Right lobe of liver (tissue), 6 donors: ENCODE measurements around the gene NALF2. TPM values are rescaled to one million over a fixed set of nuclear protein-coding genes. Genes with fewer than 3 reads are reported as not detected.
A peak's percentile ranks its signal among the peaks of the same experiment; 100 is the strongest.

Experiments used
- ATAC-seq, 4 donors: fragments of 200-7000 bp; cut with Tn5 transposase; one replicate each; pipeline ENCODE4 v1.9.1; 2020; ENCODE audit warnings: mild to moderate bottlenecking in 4 of 4, moderate library complexity in 4 of 4
- DNase-seq, 3 donors: peaks; one replicate each; pipeline ENCODE4 v3.0.0-alpha.2; 2020
- H3K27ac ChIP-seq, 3 donors: fragments of 200-600 bp; one replicate each; pipeline ENCODE4 v1.8.0; 2022
- H3K27me3 ChIP-seq, 2 donors: fragments of 200-600 bp; one replicate each; pipeline ENCODE4 v1.8.0; 2022
- H3K36me3 ChIP-seq, 4 donors: fragments of 200-600 bp; sonication (generic) in 1 of 4; one replicate each; pipeline versions ENCODE4 v1.5.1 to v1.8.0; 2017 to 2022; ENCODE audit warnings: control low read depth in 1 of 4
- H3K4me1 ChIP-seq, 4 donors: fragments of 200-600 bp; sonication (generic) in 1 of 4; one replicate each; pipeline versions ENCODE4 v1.5.1 to v1.8.0; 2017 to 2022; ENCODE audit warnings: control low read depth in 1 of 4
- H3K4me3 ChIP-seq, 3 donors: fragments of 200-600 bp; one replicate each; pipeline ENCODE4 v1.8.0; 2022
- H3K9me3 ChIP-seq, 4 donors: fragments of 200-600 bp; sonication (generic) in 1 of 4; one replicate each; pipeline versions ENCODE4 v1.5.1 to v1.8.0; 2017 to 2022; ENCODE audit warnings: control low read depth in 1 of 4
- CTCF ChIP-seq, 4 donors: fragments of 200-600 bp in 3 of 4; fragments of 450-650 bp in 1 of 4; IDR thresholded peaks; one replicate each; pipeline versions ENCODE4 v1.5.1 to v1.8.0; 2016 to 2022; ENCODE audit warnings: antibody characterized with exemption in 4 of 4, mild to moderate bottlenecking in 2 of 4
- POLR2A ChIP-seq: fragments of 450-650 bp; IDR thresholded peaks from one replicate; pipeline ENCODE4 v1.6.1; 2017; ENCODE audit warnings: antibody characterized with exemption, mild to moderate bottlenecking
- WGBS: methylation state at CpG from one replicate; pipeline ENCODE4 v1.1.6; 2018; ENCODE audit warnings: low coverage, low lambda C conversion rate; ENCODE audit not compliant: insufficient coverage; ENCODE audit errors: missing lambda C conversion rate; 5-methylcytosine and 5-hydroxymethylcytosine counted together
- intact Hi-C, 2 donors: fragments of 100-400 bp; cut with DNase I; formaldehyde crosslinking; loops; one replicate each; pipeline versions ENCODE4 v1.11.2 to v1.14.1; 2022
- total RNA-seq, 6 experiments: library from RNA; depleted of rRNA in 2 of 6; stranded (reverse); fragments of >200 nt in 2 of 6; fragmentation: NEBNext Ultra II Directional in 3 of 6; extraction: Animal tissue kit (Norgen Biotek cat#: 25700) in 3 of 6; gene quantifications; one replicate each; pipeline versions ENCODE4 v1.1.0 to v1.2.4, GENCODE V29; 2016 to 2023
- donor health status: DM: no; HTN: yes; CAD: no.
- donor health status: DM: no; HTN: no; CAD: no.
- donor health status: DM: no; HTN: no; CAD: no.
- donor health status: DM: no; HTN: yes; CAD: no.
- donor health status: DM: no; HTN: yes; CAD: no.

The NALF2 gene
- total RNA-seq, 6 experiments from 2014 or later = 0.13 to 0.40 (median 0.20) TPM

- ATAC-seq (no peak), DNase-seq (no peak)
- Histone ChIP-seq H3K9me3 (no peaks in the 10 kb centered on the region), H3K27me3 (no peaks in the 10 kb centered on the region), H3K27ac (no peak overlapping the region), H3K4me3 (peak overlapping the region; percentile 36 to 53 (median 43)), H3K4me1 (no peaks in the 10 kb centered on the region), H3K36me3 (no peaks in the 10 kb centered on the region)
- intact Hi-C loops = no loop called here
- no peak for TF ChIP-seq POLR2A
- no peak for TF ChIP-seq CTCF (IDR thresholded peaks at IDR 0.05)
- 34% methylated on average over 23 of the region's 146 CpGs for WGBS
Observed at GRCh38 chrX:69504626-69505612, 793 bp downstream of the NALF2 start.

GRCh38 chrX:69505772-69506616 is 1.9 kb downstream of the NALF2 start:
- no peaks in the 10 kb centered on the region for H3K4me1 ChIP-seq
- no peaks in the 10 kb centered on the region for H3K27me3 ChIP-seq
- H3K9me3 ChIP-seq = no peaks in the 10 kb centered on the region
- no peak overlapping the region for H3K27ac ChIP-seq
- no peak for ATAC-seq
- TF ChIP-seq POLR2A = no peak
- no peak for TF ChIP-seq CTCF (IDR thresholded peaks at IDR 0.05)
- no peak overlapping the region for H3K4me3 ChIP-seq
- H3K36me3 ChIP-seq = no peaks in the 10 kb centered on the region
- WGBS = 59% methylated on average over 17 of the region's 36 CpGs
- intact Hi-C loops = no loop called here
- DNase-seq = no peak

- intact Hi-C loops = no loop called here
- Histone ChIP-seq H3K36me3 (no peaks in the 10 kb centered on the region), H3K4me3 (no peak overlapping the region), H3K4me1 (no peaks in the 10 kb centered on the region), H3K9me3 (no peaks in the 10 kb centered on the region), H3K27me3 (no peaks in the 10 kb centered on the region), H3K27ac (no peak overlapping the region)
- WGBS = 43% methylated on average over 11 of the region's 15 CpGs
- DNase-seq = no peak
- TF ChIP-seq POLR2A (no peak), CTCF (IDR thresholded peaks at IDR 0.05) (no peak)
- no peak for ATAC-seq
Observed at GRCh38 chrX:69506617-69507499, 2.7 kb downstream of the NALF2 start.

- TF ChIP-seq POLR2A (no peak), CTCF (IDR thresholded peaks at IDR 0.05) (no peak)
- H3K4me3 ChIP-seq = no peak overlapping the region
- H3K9me3 ChIP-seq = no peaks in the 10 kb centered on the region
- no peaks in the 10 kb centered on the region for H3K27me3 ChIP-seq
- DNase-seq = no peak
- ATAC-seq = no peak
- no peaks in the 10 kb centered on the region for H3K36me3 ChIP-seq
- 41% methylated on average over 4 of the region's 7 CpGs for WGBS
- intact Hi-C loops = no loop called here
- no peaks in the 10 kb centered on the region for H3K4me1 ChIP-seq
- H3K27ac ChIP-seq = no peak overlapping the region
Observed at GRCh38 chrX:69507500-69507789, 3.3 kb downstream of the NALF2 start.
